CD14-positive monocyte (primary cell): ENCODE measurements around the gene MIOX. TPM values are rescaled to one million over a fixed set of nuclear protein-coding genes. Genes with fewer than 3 reads are reported as not detected.

ENCODE experiments used
- DNase-seq, 3 donors: peaks; one replicate each; pipeline ENCODE4 v3.0.0-alpha.2; 2011 to 2022
- H2AFZ ChIP-seq: 2 replicates; pipeline ENCODE4 v1.6.0; 2012; ENCODE audit warnings: mild to moderate bottlenecking, low read depth, low read length, inconsistent platforms; ENCODE audit not compliant: insufficient read depth, poor library complexity, severe bottlenecking
- H3K27ac ChIP-seq, 2 donors: 1 replicate in 1 of 2; 2 replicates in 1 of 2; pipeline ENCODE4 v1.5.1; 2012 to 2013; ENCODE audit warnings: low read length in 2 of 2, control low read depth in 1 of 2, inconsistent platforms in 1 of 2, low read depth in 1 of 2, mild to moderate bottlenecking in 1 of 2
- H3K27me3 ChIP-seq, 2 donors: one replicate each; pipeline versions ENCODE4 v1.6.0 to v1.6.1; 2011 to 2013; ENCODE audit warnings: low read length in 2 of 2; ENCODE audit not compliant: control insufficient read depth in 2 of 2, insufficient read depth in 2 of 2
- H3K36me3 ChIP-seq, 2 donors: replicated peaks in 1 of 2; 1 replicate in 1 of 2; 2 replicates in 1 of 2; pipeline versions ENCODE4 v1.5.1 to v1.6.1; 2012 to 2013; ENCODE audit warnings: low read length in 2 of 2, control low read depth in 1 of 2, inconsistent platforms in 1 of 2, mild to moderate bottlenecking in 1 of 2; ENCODE audit not compliant: insufficient read depth in 2 of 2, control insufficient read depth in 1 of 2
- H3K4me1 ChIP-seq, 2 donors: 1 replicate in 1 of 2; 2 replicates in 1 of 2; pipeline versions ENCODE4 v1.5.1 to v1.6.1; 2012 to 2013; ENCODE audit warnings: low read length in 2 of 2, control low read depth in 1 of 2, inconsistent platforms in 1 of 2, mild to moderate bottlenecking in 1 of 2, moderate library complexity in 1 of 2; ENCODE audit not compliant: insufficient read depth in 2 of 2, control insufficient read depth in 1 of 2
- H3K4me2 ChIP-seq: replicated peaks from 2 replicates; pipeline ENCODE3; 2012; ENCODE audit warnings: low read length, moderate library complexity, mild to moderate bottlenecking; ENCODE audit not compliant: poor library complexity, severe bottlenecking; ENCODE audit errors: extremely low read depth
- H3K4me3 ChIP-seq, 3 experiments: fragments of 200-600 bp in 1 of 3; sonication (generic) in 1 of 3; replicated peaks in 1 of 3; 1 replicate in 2 of 3; 2 replicates in 1 of 3; pipeline ENCODE4 v1.5.1; 2011 to 2013; ENCODE audit warnings: low read length in 3 of 3, mild to moderate bottlenecking in 3 of 3, control low read depth in 2 of 3, low read depth in 2 of 3, inconsistent platforms in 1 of 3, moderate library complexity in 1 of 3
- H3K79me2 ChIP-seq: 2 replicates; pipeline ENCODE4 v1.6.0; 2012; ENCODE audit warnings: mild to moderate bottlenecking, control low read depth, inconsistent platforms, low read length, moderate library complexity; ENCODE audit not compliant: insufficient read depth
- H3K9ac ChIP-seq: 2 replicates; pipeline ENCODE4 v1.6.0; 2017; ENCODE audit warnings: low read length, mild to moderate bottlenecking; ENCODE audit not compliant: insufficient read depth, poor library complexity, severe bottlenecking
- H3K9me3 ChIP-seq, 2 donors: replicated peaks in 1 of 2; 1 replicate in 1 of 2; 2 replicates in 1 of 2; pipeline versions ENCODE4 v1.5.1 to v1.6.1; 2012 to 2013; ENCODE audit warnings: low read length in 2 of 2, control low read depth in 1 of 2; ENCODE audit not compliant: control insufficient read depth in 1 of 2, insufficient read depth in 1 of 2
- H4K20me1 ChIP-seq: 2 replicates; pipeline ENCODE4 v1.6.0; 2012; ENCODE audit warnings: mild to moderate bottlenecking, low read length, control low read depth, moderate library complexity; ENCODE audit not compliant: insufficient read depth
- H3K27ac Mint-ChIP-seq, 7 donors: one replicate each; pipeline ENCODE4 v1.8.0; 2020; ENCODE audit warnings: mild to moderate bottlenecking in 7 of 7, mixed read lengths in 7 of 7, moderate library complexity in 6 of 7, inconsistent platforms in 2 of 7
- H3K27me3 Mint-ChIP-seq, 3 donors: one replicate each; pipeline ENCODE4 v1.8.0; 2021 to 2022; ENCODE audit warnings: low read depth in 3 of 3, mild to moderate bottlenecking in 3 of 3, mixed read lengths in 3 of 3, moderate library complexity in 3 of 3, inconsistent platforms in 1 of 3
- H3K36me3 Mint-ChIP-seq, 2 donors: one replicate each; pipeline ENCODE4 v1.8.0; 2020; ENCODE audit warnings: mixed read lengths in 2 of 2, inconsistent platforms in 1 of 2, mild to moderate bottlenecking in 1 of 2
- H3K4me1 Mint-ChIP-seq: one replicate; pipeline ENCODE4 v1.8.0; 2020; ENCODE audit warnings: mild to moderate bottlenecking, mixed read lengths
- H3K4me3 Mint-ChIP-seq, 2 donors: one replicate each; pipeline ENCODE4 v1.8.0; 2020; ENCODE audit warnings: mild to moderate bottlenecking in 2 of 2, mixed read lengths in 2 of 2, moderate library complexity in 1 of 2
- H3K9me3 Mint-ChIP-seq, 7 donors: one replicate each; pipeline ENCODE4 v1.8.0; 2020 to 2022; ENCODE audit warnings: mixed read lengths in 7 of 7, mild to moderate bottlenecking in 6 of 7, moderate library complexity in 6 of 7, inconsistent platforms in 2 of 7
- CTCF ChIP-seq: fragments of 200-600 bp; IDR thresholded peaks from one replicate; pipeline ENCODE4 v1.8.0; 2022; ENCODE audit warnings: antibody characterized with exemption, mild to moderate bottlenecking
- WGBS: methylation state at CpG from one replicate; pipeline ENCODE4 v1.1.5; 2013; ENCODE audit warnings: missing lambda C conversion rate; ENCODE audit not compliant: insufficient coverage; 5-methylcytosine and 5-hydroxymethylcytosine counted together
- intact Hi-C, 2 donors: fragments of 100-400 bp; cut with micrococcal nuclease; formaldehyde crosslinking; loops; one replicate each; pipeline versions ENCODE4 v1.15.0 to v1.15.1; 2023
- polyA plus RNA-seq, 3 donors: library from polyadenylated mRNA; depleted of rRNA in 1 of 3; unstranded in 2 of 3; stranded (reverse) in 1 of 3; fragments of 300-500 nt in 2 of 3; fragments of >200 nt in 1 of 3; fragmentation: Illumina TruSeq in 2 of 3; gene quantifications; 1 replicate in 2 of 3; 2 replicates in 1 of 3; pipeline ENCODE4 v1.2.3, GENCODE V29; 2012 to 2021

Gene MIOX
- polyA plus RNA-seq, 3 donors: not detected

GRCh38 chr22:50490531-50491308 is 4.1 kb downstream of the MIOX start:
- Histone ChIP-seq H3K79me2 (no peaks in the 10 kb centered on the region), H3K4me1 (peaks cover 0 to 9% of the 10 kb centered on the region in 2 donors), H3K27me3 (no peaks in the 10 kb centered on the region), H3K36me3 (no peaks in the 10 kb centered on the region), H3K9ac (peak overlapping the region; percentile 21), H3K27ac (no peak overlapping the region), H3K9me3 (no peaks in the 10 kb centered on the region), H4K20me1 (no peaks in the 10 kb centered on the region), H3K4me2 (peak overlapping the region; percentile 27), H3K4me3 (peak overlapping the region in 1 of 3 experiments; percentile 20), H2AFZ (peak overlapping the region; percentile 68)
- peaks cover 8% of the 10 kb centered on the region for H3K4me1 Mint-ChIP-seq
- H3K27ac Mint-ChIP-seq: no peak overlapping the region
- H3K4me3 Mint-ChIP-seq: peak overlapping the region; percentile 63 to 86
- intact Hi-C loops: loop anchor here in 1 of 2 donors (10.0 kb wide), 1 partner anchor 136 kb away; no protein-coding TSS in a partner anchor
- H3K27me3 Mint-ChIP-seq: peaks cover 5 to 10% (median 9%) of the 10 kb centered on the region in 3 donors
- WGBS: 30% methylated on average over 21 of the region's 27 CpGs
- H3K36me3 Mint-ChIP-seq: no peaks in the 10 kb centered on the region
- no peaks in the 10 kb centered on the region for H3K9me3 Mint-ChIP-seq
- TF ChIP-seq CTCF: no peak
- peak in 2 of 3 donors; percentile 22 to 38 for DNase-seq

GRCh38 chr22:50497093-50497492 is 10.4 kb downstream of the MIOX start:
- Histone ChIP-seq H4K20me1 (no peaks in the 10 kb centered on the region), H2AFZ (no peak overlapping the region), H3K9me3 (no peaks in the 10 kb centered on the region), H3K4me2 (no peak overlapping the region), H3K27ac (no peak overlapping the region), H3K4me3 (no peak overlapping the region), H3K36me3 (peaks cover 0 to 2% of the 10 kb centered on the region in 2 donors), H3K27me3 (no peaks in the 10 kb centered on the region), H3K79me2 (no peaks in the 10 kb centered on the region), H3K4me1 (no peaks in the 10 kb centered on the region), H3K9ac (no peak overlapping the region)
- DNase-seq: no peak
- intact Hi-C loops: loop anchor here (5.0 to 10.0 kb wide), 2 partner anchors 142 to 245 kb away; partner anchors contain the start of gene HDAC10 (in 2 of the 2)
- Mint-ChIP-seq H3K27me3 (peaks cover 6 to 10% (median 10%) of the 10 kb centered on the region in 3 donors), H3K4me1 (peaks cover 2% of the 10 kb centered on the region), H3K9me3 (no peaks in the 10 kb centered on the region), H3K36me3 (peaks cover 1% of the 10 kb centered on the region in 2 donors), H3K4me3 (no peak overlapping the region), H3K27ac (no peak overlapping the region)
- TF ChIP-seq CTCF: no peak
- WGBS: 81% methylated on average over 4 of the region's 6 CpGs
